Measurements from ENCODE around the gene BGLAP. TPM values are rescaled to one million over a fixed set of nuclear protein-coding genes. Genes with fewer than 3 reads are reported as not detected.

BGLAP gene
- total and polyA plus RNA-seq, 2 of the 13 experiments (the other 11 are each of a cell fraction or from before 2014, with no cell fraction given), result 0.62 to 1.6 TPM

DNA sequence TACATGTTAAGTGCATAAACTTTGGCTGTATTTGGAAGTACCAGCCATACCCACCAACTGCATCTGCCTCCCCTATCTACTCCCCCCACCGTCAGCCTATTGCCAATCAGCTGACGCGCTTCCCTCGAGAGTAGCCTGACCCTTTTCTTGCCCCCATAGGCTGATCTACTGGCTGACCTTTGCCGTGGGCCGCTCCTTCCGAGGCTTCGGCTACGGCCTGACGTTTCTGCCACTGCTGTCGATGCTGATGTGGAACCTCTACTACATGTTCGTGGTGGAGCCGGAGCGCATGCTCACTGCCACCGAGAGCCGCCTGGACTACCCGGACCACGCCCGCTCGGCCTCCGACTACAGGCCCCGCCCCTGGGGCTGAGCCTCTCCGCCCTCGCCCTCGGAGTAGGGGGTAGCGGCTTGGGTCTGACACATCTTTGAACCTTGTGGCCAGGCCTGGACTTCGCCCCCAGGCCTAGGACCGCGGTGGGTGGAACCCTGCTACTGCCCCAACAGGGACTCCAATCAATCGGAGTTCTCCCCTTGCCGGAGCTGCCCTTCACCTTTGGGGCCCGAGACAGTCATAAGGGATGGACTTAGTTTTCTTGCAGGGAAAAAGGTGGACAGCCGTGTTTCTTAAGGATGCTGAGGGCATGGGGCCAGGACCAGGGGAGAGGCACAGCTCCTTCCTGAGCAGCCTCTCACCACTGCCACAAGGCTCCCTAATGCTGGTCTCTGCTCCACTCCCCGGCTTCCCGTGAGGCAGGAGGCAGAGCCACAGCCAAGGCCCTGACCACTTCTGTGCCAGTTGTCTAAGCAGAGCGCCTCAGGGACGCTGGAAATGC is 49.5 kb downstream of the BGLAP start (continued):
- no peak for TF ChIP-seq AKNA (CRISPR knock-in tag; IDR thresholded peaks at IDR 0.05; ENCODE audit: borderline replicate concordance)
- TF ChIP-seq ZNF839 (CRISPR knock-in tag; IDR thresholded peaks at IDR 0.05; ENCODE audit: borderline replicate concordance), result no peak
- no peak for TF ChIP-seq CREBL2 (CRISPR knock-in tag; IDR thresholded peaks at IDR 0.05; ENCODE audit: borderline replicate concordance)
- no peak for TF ChIP-seq ISX (CRISPR knock-in tag; conservative IDR thresholded peaks at IDR 0.05)
- TF ChIP-seq ZMAT3 (CRISPR knock-in tag; conservative IDR thresholded peaks at IDR 0.05), result no peak
- TF ChIP-seq ZSCAN25 (CRISPR knock-in tag; IDR thresholded peaks at IDR 0.05), result no peak; the same call in 1 of the 2 replicates
- TF ChIP-seq POLR2AphosphoS5 (IDR thresholded peaks at IDR 0.05; ENCODE audit: low read depth, low read length), result peak; percentile 92
- TF ChIP-seq U2AF1 (optimal IDR thresholded peaks at IDR 0.05; ENCODE audit: low read depth, low read length), result no peak
- peak; percentile 67; the same call in 1 of the 2 replicates for TF ChIP-seq STAT6 (CRISPR knock-in tag; IDR thresholded peaks at IDR 0.05; ENCODE audit: borderline replicate concordance)
- no peak for TF ChIP-seq ZNF253 (CRISPR knock-in tag; IDR thresholded peaks at IDR 0.05; ENCODE audit: borderline replicate concordance)
- TF ChIP-seq ZNF616 (CRISPR knock-in tag; IDR thresholded peaks at IDR 0.05; ENCODE audit: low read depth), result no peak
- TF ChIP-seq ZSCAN30 (CRISPR knock-in tag; IDR thresholded peaks at IDR 0.05), result no peak
- no peak for TF ChIP-seq BRD4 (CRISPR knock-in tag; IDR thresholded peaks at IDR 0.05)
- TF ChIP-seq SMC3 (IDR thresholded peaks at IDR 0.05; ENCODE audit: low read length), result no peak
- TF ChIP-seq GPN1 (CRISPR knock-in tag; IDR thresholded peaks at IDR 0.05; ENCODE audit: borderline replicate concordance), result no peak
- TF ChIP-seq, protein P1, sequence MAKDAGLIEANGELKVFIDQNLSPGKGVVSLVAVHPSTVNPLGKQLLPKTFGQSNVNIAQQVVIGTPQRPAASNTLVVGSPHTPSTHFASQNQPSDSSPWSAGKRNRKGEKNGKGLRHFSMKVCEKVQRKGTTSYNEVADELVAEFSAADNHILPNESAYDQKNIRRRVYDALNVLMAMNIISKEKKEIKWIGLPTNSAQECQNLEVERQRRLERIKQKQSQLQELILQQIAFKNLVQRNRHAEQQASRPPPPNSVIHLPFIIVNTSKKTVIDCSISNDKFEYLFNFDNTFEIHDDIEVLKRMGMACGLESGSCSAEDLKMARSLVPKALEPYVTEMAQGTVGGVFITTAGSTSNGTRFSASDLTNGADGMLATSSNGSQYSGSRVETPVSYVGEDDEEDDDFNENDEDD (CRISPR knock-in tag; IDR thresholded peaks at IDR 0.05; ENCODE audit: borderline replicate concordance), result peak; percentile 47; the same call in 1 of the 2 replicates
- no peak for TF ChIP-seq TCF7L2 (IDR thresholded peaks at IDR 0.05; ENCODE audit: low read depth, low read length)
- no peak for TF ChIP-seq TP53 (CRISPR knock-in tag; conservative IDR thresholded peaks at IDR 0.05)
- TF ChIP-seq, protein P2, sequence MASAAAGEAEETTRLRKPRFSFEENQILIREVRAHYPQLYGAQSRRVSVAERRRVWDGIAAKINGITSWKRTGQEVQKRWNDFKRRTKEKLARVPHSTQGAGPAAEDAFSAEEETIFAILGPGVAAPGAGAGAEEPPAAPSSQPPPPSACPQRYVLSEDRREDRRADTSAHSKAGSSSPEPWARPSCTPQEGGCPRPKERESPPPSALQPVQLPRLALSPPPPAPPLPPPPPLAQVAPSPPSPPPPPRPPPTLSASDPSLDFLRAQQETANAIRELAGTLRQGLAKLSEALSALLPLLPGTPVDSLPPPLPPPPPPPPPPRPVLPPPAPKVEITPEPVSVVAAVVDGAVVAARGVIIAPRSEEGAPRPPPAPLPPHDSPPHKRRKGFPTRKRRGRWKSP (CRISPR knock-in tag; IDR thresholded peaks at IDR 0.05), result peak; percentile 41; the same call in 1 of the 2 replicates

All from HepG2 (cell line).